A673 (cell line): ENCODE data around the gene SRSF5. TPM values are rescaled to one million over a fixed set of nuclear protein-coding genes. Genes with fewer than 3 reads are reported as not detected.

Source experiments
- BruUV-seq: library from RNA; stranded (reverse); fragments of 400-500 nt; replicated peaks from 2 replicates; lab custom pipeline; 2021; lab: Mats Ljungman, UMichigan
- CTCF ChIA-PET: fragments of 300-600 bp; sonication (Branson Sonifier 250); formaldehyde crosslinking; loops from one replicate; lab custom pipeline; 2022; ENCODE audit warnings: antibody characterized with exemption; lab: Charles Lee
- POLR2A ChIA-PET: fragments of 300-600 bp; sonication (Branson Sonifier 250); formaldehyde crosslinking; loops from one replicate; lab custom pipeline; 2022; ENCODE audit warnings: antibody characterized with exemption; ENCODE audit not compliant: low non-redundant PET; lab: Charles Lee
- DNase-seq: peaks from one replicate; pipeline ENCODE4 v3.0.0-alpha.2; 2015; ENCODE audit warnings: low spot score
- H3K27ac ChIP-seq: fragments of 200-600 bp; sonication (generic); 2 replicates; pipeline ENCODE4 v1.5.1; 2016; ENCODE audit warnings: mixed run types, low read depth, mild to moderate bottlenecking, mixed read lengths, antibody characterized with exemption, low read length; ENCODE audit not compliant: poor library complexity, severe bottlenecking
- H3K27me3 ChIP-seq: fragments of 200-600 bp; sonication (generic); replicated peaks from 2 replicates; pipeline ENCODE4 v1.6.1; 2017; ENCODE audit warnings: mixed run types, low read depth, mild to moderate bottlenecking, mixed read lengths, antibody characterized with exemption, low read length; ENCODE audit not compliant: insufficient read depth, poor library complexity
- H3K36me3 ChIP-seq: fragments of 200-600 bp; sonication (generic); 2 replicates; pipeline ENCODE4 v1.6.1; 2016; ENCODE audit warnings: mixed run types, mild to moderate bottlenecking, mixed read lengths, antibody characterized with exemption, low read length; ENCODE audit not compliant: insufficient read depth, poor library complexity, severe bottlenecking
- H3K4me1 ChIP-seq: fragments of 200-600 bp; sonication (generic); 2 replicates; pipeline ENCODE4 v1.6.1; 2017; ENCODE audit warnings: mixed run types, mild to moderate bottlenecking, mixed read lengths, antibody characterized with exemption, low read length; ENCODE audit not compliant: insufficient read depth, poor library complexity, severe bottlenecking
- H3K4me3 ChIP-seq: fragments of 200-600 bp; sonication (generic); 2 replicates; pipeline ENCODE4 v1.5.1; 2016; ENCODE audit warnings: low read depth, mixed run types, mild to moderate bottlenecking, mixed read lengths, low read length; ENCODE audit not compliant: poor library complexity, severe bottlenecking
- H3K9me3 ChIP-seq: fragments of 200-600 bp; sonication (generic); 2 replicates; pipeline ENCODE4 v1.6.1; 2016; ENCODE audit warnings: mixed run types, low read depth, mild to moderate bottlenecking, mixed read lengths, antibody characterized with exemption, low read length; ENCODE audit not compliant: poor library complexity, severe bottlenecking
- EZH2 ChIP-seq: fragments of 200-600 bp; sonication (generic); IDR thresholded peaks from 2 replicates; pipeline ENCODE4 v1.6.1; 2017; ENCODE audit warnings: borderline replicate concordance, low read depth, mild to moderate bottlenecking, mixed read lengths, antibody characterized with exemption, low read length; ENCODE audit not compliant: poor library complexity, severe bottlenecking
- intact Hi-C: fragments of 100-400 bp; cut with micrococcal nuclease; formaldehyde crosslinking; loops from one replicate; pipeline ENCODE4 v1.10.0; 2022; ENCODE audit not compliant: unreplicated experiment
- total RNA-seq: library from RNA; stranded (reverse); gene quantifications from 2 replicates; pipeline ENCODE4 v1.2.3, GENCODE V29; 2021
- TF ChIP-seq, protein P1 (sequence below): fragments of 300-800, 200-600 bp; sonication (generic); conservative IDR thresholded peaks from 2 replicates; pipeline ENCODE4 v1.5.1; 2017; ENCODE audit warnings: low read depth, mild to moderate bottlenecking, antibody characterized with exemption, low read length, moderate library complexity, mixed read lengths

SRSF5 gene
- total RNA-seq, 1 experiment from 2014 or later, result 324 TPM

GRCh38 chr14:69786603-69787002, 19.7 kb downstream of the SRSF5 start:
- CTCF ChIA-PET, result no interaction called here
- no peaks in the 10 kb centered on the region for H3K9me3 ChIP-seq
- intact Hi-C loops, result no loop called here
- H3K36me3 ChIP-seq, result no peaks in the 10 kb centered on the region
- no peaks in the 10 kb centered on the region for H3K4me1 ChIP-seq
- POLR2A ChIA-PET, result no interaction called here
- no peak overlapping the region for H3K4me3 ChIP-seq
- TF ChIP-seq, protein P1, sequence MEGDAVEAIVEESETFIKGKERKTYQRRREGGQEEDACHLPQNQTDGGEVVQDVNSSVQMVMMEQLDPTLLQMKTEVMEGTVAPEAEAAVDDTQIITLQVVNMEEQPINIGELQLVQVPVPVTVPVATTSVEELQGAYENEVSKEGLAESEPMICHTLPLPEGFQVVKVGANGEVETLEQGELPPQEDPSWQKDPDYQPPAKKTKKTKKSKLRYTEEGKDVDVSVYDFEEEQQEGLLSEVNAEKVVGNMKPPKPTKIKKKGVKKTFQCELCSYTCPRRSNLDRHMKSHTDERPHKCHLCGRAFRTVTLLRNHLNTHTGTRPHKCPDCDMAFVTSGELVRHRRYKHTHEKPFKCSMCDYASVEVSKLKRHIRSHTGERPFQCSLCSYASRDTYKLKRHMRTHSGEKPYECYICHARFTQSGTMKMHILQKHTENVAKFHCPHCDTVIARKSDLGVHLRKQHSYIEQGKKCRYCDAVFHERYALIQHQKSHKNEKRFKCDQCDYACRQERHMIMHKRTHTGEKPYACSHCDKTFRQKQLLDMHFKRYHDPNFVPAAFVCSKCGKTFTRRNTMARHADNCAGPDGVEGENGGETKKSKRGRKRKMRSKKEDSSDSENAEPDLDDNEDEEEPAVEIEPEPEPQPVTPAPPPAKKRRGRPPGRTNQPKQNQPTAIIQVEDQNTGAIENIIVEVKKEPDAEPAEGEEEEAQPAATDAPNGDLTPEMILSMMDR, result no peak
- no peak for TF ChIP-seq EZH2
- no peaks in the 10 kb centered on the region for H3K27me3 ChIP-seq
- no peak overlapping the region for H3K27ac ChIP-seq
- no TSS peak for BruUV-seq
- DNase-seq, result no peak

GRCh38 chr14:69789118-69789640, 22.2 kb downstream of the SRSF5 start:
- CTCF ChIA-PET, result no interaction called here
- Histone ChIP-seq H3K9me3 (no peaks in the 10 kb centered on the region), H3K4me3 (no peak overlapping the region), H3K36me3 (no peaks in the 10 kb centered on the region), H3K27me3 (no peaks in the 10 kb centered on the region), H3K4me1 (no peaks in the 10 kb centered on the region), H3K27ac (no peak overlapping the region)
- POLR2A ChIA-PET, result no interaction called here
- DNase-seq, result no peak
- BruUV-seq, result no TSS peak
- intact Hi-C loops, result no loop called here
- no peak for TF ChIP-seq EZH2
- TF ChIP-seq, protein P1, result no peak

DNA sequence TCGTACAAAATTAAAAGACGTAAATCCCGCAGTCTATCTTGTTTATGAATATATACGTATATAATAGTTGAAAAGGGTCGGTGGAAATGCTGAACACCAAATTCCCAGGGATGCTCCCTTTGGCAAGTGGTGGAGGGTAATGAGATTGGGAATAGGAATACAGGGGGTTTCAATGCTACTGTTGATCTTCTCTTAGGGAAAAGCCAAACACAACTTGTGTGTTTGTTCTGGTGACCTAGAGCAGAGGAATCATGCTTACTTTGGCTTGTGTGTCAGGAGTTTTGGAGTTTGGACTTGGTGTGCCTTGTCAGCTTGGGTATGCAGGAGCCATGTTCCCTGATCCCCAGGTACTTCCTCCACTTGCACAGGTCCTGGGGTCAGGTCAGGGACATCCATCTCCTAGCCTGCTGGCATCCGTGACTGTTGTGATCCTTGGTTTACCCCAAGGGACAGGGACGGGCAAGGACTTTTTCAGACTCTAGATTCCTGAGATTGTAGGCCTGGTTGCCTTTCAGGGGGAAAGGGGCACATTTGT, 26.0 kb downstream of the SRSF5 start:
- POLR2A ChIA-PET, result no interaction called here
- Histone ChIP-seq H3K9me3 (no peaks in the 10 kb centered on the region), H3K4me3 (no peak overlapping the region), H3K27me3 (no peaks in the 10 kb centered on the region), H3K27ac (no peak overlapping the region), H3K36me3 (no peaks in the 10 kb centered on the region), H3K4me1 (no peaks in the 10 kb centered on the region)
- BruUV-seq, result no TSS peak
- no peak for DNase-seq
- intact Hi-C loops, result no loop called here
- TF ChIP-seq, protein P1, result no peak
- TF ChIP-seq EZH2, result no peak
- CTCF ChIA-PET, result no interaction called here
